ENCODE measurements around the gene FANCL.

DNA sequence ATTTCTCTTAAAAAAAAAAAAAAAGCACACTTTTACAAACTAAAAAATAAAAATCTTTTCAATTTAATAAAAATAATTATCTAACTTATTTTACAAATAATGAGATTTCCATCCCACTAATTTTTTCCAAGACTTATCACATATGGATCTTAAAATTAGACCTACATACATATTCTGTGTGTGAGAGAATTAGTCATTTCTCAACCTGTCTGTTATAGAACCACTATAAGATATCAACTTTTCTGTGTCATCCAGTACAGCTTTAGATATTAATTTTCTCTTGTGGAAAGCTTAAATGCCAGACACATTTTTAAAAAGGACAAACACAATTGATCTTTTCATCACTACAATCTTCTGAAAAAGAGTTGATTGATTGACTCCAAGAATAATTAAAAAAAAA lies 38.1 kb downstream of the FANCL start:
- no peak for TF ChIP-seq ZFPM2 (CRISPR knock-in tag; IDR thresholded peaks at IDR 0.05)
- TF ChIP-seq GABPA (tag; conservative IDR thresholded peaks at IDR 0.05; ENCODE audit: low read depth), result no peak
- TF ChIP-seq CHD2 (IDR thresholded peaks at IDR 0.05; ENCODE audit: low read depth, low read length), result no peak
- TF ChIP-seq, protein P1, sequence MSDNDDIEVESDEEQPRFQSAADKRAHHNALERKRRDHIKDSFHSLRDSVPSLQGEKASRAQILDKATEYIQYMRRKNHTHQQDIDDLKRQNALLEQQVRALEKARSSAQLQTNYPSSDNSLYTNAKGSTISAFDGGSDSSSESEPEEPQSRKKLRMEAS (CRISPR knock-in tag; IDR thresholded peaks at IDR 0.05), result no peak
- no peak for TF ChIP-seq CEBPB (tag; IDR thresholded peaks at IDR 0.05)
- TF ChIP-seq, protein P2, sequence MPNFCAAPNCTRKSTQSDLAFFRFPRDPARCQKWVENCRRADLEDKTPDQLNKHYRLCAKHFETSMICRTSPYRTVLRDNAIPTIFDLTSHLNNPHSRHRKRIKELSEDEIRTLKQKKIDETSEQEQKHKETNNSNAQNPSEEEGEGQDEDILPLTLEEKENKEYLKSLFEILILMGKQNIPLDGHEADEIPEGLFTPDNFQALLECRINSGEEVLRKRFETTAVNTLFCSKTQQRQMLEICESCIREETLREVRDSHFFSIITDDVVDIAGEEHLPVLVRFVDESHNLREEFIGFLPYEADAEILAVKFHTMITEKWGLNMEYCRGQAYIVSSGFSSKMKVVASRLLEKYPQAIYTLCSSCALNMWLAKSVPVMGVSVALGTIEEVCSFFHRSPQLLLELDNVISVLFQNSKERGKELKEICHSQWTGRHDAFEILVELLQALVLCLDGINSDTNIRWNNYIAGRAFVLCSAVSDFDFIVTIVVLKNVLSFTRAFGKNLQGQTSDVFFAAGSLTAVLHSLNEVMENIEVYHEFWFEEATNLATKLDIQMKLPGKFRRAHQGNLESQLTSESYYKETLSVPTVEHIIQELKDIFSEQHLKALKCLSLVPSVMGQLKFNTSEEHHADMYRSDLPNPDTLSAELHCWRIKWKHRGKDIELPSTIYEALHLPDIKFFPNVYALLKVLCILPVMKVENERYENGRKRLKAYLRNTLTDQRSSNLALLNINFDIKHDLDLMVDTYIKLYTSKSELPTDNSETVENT (CRISPR knock-in tag; IDR thresholded peaks at IDR 0.05), result no peak

Data from K562 (cell line).